ENCODE results near the gene PTPRC.

The PTPRC gene

DNA sequence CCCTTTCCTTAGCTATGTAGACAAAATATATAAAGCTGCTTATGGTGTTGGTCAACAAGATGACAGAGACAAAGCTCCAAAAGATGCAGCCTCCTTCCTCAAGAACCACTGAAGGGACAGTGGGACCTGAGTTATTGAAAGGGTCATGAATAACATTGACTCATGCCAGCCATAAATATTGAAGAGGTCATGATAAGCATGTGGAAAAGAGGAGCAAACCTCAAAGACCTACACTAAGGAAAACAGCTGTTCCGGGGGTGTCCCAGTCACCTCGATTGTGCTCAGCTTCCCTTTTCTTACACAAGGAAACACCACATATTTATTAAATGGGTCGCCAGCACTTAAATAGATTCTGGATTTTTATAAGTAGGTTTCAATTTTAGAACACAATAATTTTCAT lies 112.9 kb downstream of the PTPRC start:
- DNase-seq (ENCODE audit: low read depth): no peak
- H3K4me3 ChIP-seq (ENCODE audit: low read depth, low read length): no peak overlapping the region
- TF ChIP-seq, protein P1, sequence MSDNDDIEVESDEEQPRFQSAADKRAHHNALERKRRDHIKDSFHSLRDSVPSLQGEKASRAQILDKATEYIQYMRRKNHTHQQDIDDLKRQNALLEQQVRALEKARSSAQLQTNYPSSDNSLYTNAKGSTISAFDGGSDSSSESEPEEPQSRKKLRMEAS (IDR thresholded peaks at IDR 0.05; ENCODE audit: low read depth, low read length): no peak
- TF ChIP-seq, protein P2, sequence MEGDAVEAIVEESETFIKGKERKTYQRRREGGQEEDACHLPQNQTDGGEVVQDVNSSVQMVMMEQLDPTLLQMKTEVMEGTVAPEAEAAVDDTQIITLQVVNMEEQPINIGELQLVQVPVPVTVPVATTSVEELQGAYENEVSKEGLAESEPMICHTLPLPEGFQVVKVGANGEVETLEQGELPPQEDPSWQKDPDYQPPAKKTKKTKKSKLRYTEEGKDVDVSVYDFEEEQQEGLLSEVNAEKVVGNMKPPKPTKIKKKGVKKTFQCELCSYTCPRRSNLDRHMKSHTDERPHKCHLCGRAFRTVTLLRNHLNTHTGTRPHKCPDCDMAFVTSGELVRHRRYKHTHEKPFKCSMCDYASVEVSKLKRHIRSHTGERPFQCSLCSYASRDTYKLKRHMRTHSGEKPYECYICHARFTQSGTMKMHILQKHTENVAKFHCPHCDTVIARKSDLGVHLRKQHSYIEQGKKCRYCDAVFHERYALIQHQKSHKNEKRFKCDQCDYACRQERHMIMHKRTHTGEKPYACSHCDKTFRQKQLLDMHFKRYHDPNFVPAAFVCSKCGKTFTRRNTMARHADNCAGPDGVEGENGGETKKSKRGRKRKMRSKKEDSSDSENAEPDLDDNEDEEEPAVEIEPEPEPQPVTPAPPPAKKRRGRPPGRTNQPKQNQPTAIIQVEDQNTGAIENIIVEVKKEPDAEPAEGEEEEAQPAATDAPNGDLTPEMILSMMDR (IDR thresholded peaks at IDR 0.05; ENCODE audit: low read depth, low read length): no peak
- TF ChIP-seq MYC (IDR thresholded peaks at IDR 0.05; ENCODE audit: low read depth, low read length) (no peak), POLR2A (IDR thresholded peaks at IDR 0.05; ENCODE audit: extremely low read depth, insufficient read length) (no peak)

DNA sequence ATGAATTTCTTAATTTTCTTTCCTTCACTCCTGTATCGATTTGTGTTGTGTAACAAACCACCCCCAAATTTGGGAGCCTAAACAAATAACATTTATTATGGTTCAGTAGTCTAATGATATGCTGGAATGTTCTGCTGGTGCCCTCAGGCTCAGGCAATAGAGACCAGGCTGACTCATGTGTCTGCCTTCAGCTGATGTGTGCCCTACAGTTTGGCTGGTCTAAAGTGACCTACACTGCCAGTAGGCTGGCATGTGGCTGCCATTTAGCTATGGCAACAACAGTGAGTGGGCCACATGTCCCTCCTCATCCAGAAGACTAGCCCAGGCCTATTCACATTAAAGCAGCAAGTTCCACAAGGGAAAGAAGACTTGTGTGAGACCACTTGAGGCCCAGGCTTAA lies 115.8 kb downstream of the PTPRC start:
- TF ChIP-seq, protein P2 (IDR thresholded peaks at IDR 0.05; ENCODE audit: low read depth, low read length): no peak
- no peak for TF ChIP-seq MYC (IDR thresholded peaks at IDR 0.05; ENCODE audit: low read depth, low read length)
- TF ChIP-seq, protein P1 (IDR thresholded peaks at IDR 0.05; ENCODE audit: low read depth, low read length): no peak
- TF ChIP-seq POLR2A (IDR thresholded peaks at IDR 0.05; ENCODE audit: extremely low read depth, insufficient read length): no peak
- no peak for DNase-seq (ENCODE audit: low read depth)
- H3K4me3 ChIP-seq (ENCODE audit: low read depth, low read length): no peak overlapping the region

- no peak overlapping the region for H3K4me3 ChIP-seq (ENCODE audit: low read depth, low read length)
- no peak for DNase-seq (ENCODE audit: low read depth)
- no peak for TF ChIP-seq MYC (IDR thresholded peaks at IDR 0.05; ENCODE audit: low read depth, low read length)
- TF ChIP-seq, protein P2 (IDR thresholded peaks at IDR 0.05; ENCODE audit: low read depth, low read length): no peak
- TF ChIP-seq POLR2A (IDR thresholded peaks at IDR 0.05; ENCODE audit: extremely low read depth, insufficient read length): no peak
- TF ChIP-seq, protein P1 (IDR thresholded peaks at IDR 0.05; ENCODE audit: low read depth, low read length): no peak
These were observed 116.9 kb downstream of the PTPRC start for GRCh38 chr1:198755715-198756114.

DNA sequence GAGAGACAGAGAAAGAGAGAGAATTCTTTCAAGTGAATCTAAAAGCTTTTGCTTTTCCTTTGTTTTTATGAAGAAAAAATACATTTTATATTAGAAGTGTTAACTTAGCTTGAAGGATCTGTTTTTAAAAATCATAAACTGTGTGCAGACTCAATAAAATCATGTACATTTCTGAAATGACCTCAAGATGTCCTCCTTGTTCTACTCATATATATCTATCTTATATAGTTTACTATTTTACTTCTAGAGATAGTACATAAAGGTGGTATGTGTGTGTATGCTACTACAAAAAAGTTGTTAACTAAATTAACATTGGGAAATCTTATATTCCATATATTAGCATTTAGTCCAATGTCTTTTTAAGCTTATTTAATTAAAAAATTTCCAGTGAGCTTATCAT lies 117.6 kb downstream of the PTPRC start:
- TF ChIP-seq MYC (IDR thresholded peaks at IDR 0.05; ENCODE audit: low read depth, low read length) (no peak), POLR2A (IDR thresholded peaks at IDR 0.05; ENCODE audit: extremely low read depth, insufficient read length) (no peak)
- TF ChIP-seq, protein P1 (IDR thresholded peaks at IDR 0.05; ENCODE audit: low read depth, low read length): no peak
- TF ChIP-seq, protein P2 (IDR thresholded peaks at IDR 0.05; ENCODE audit: low read depth, low read length): no peak
- no peak overlapping the region for H3K4me3 ChIP-seq (ENCODE audit: low read depth, low read length)
- DNase-seq (ENCODE audit: low read depth): peak; percentile 29

DNA sequence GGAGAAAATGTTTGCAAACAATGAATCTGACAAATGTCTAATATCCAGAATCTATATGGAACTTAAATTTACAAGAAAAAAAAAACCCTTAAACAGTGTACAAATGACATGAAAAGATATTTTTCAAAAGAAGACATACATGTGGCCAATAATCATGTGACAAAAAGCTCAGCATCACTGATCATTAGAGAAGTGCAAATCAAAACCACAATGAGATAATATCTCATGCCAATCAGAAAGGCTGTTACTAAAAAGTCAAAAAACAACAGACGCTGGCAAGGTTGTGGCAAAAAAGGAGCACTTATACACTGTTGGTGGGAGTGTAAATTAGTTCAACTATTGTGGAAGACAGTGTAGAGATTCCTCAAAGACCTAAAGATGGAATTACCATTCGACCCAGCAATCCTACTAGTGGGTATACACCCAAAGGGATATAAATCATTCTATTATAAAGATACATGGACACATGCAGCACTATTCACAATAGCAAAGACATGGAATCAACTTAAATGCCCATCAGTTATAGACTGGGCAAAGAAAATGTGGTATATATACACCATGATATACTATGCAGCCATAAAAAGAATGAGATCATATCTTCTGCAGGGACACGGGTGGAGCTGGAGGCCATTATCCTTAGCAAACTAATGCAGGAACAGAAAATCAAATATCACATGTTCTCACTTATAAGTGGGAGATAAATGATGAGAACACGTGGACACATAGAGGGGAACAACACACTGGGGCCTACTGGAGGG lies 123.2 kb downstream of the PTPRC start:
- TF ChIP-seq, protein P1 (IDR thresholded peaks at IDR 0.05; ENCODE audit: low read depth, low read length): no peak
- TF ChIP-seq, protein P2 (IDR thresholded peaks at IDR 0.05; ENCODE audit: low read depth, low read length): no peak
- TF ChIP-seq MYC (IDR thresholded peaks at IDR 0.05; ENCODE audit: low read depth, low read length): no peak
- TF ChIP-seq POLR2A (IDR thresholded peaks at IDR 0.05; ENCODE audit: extremely low read depth, insufficient read length): no peak
- no peak overlapping the region for H3K4me3 ChIP-seq (ENCODE audit: low read depth, low read length)
- no peak for DNase-seq (ENCODE audit: low read depth)

Data from NB4 (cell line).